Measurements from ENCODE around the gene ELP4.

DNA sequence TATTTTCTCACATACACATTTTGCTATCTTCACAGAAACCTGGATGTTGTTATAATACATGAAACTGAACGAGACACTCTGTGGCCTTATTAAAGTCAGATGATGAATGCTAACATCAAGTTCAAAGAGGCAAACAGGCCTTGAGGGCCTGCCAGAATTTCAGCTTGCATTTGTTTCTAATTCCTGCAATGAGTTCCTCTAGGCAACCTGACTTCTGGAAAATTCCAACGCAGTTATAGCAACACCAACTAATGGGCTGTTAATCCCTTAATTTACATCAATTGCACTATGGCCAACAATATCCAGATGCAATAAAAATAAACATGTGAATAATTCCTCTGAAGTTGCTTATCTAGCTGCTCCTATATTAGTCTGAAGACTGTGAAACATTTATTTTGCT, 282.5 kb downstream of the ELP4 start:
- TF ChIP-seq, protein P1, sequence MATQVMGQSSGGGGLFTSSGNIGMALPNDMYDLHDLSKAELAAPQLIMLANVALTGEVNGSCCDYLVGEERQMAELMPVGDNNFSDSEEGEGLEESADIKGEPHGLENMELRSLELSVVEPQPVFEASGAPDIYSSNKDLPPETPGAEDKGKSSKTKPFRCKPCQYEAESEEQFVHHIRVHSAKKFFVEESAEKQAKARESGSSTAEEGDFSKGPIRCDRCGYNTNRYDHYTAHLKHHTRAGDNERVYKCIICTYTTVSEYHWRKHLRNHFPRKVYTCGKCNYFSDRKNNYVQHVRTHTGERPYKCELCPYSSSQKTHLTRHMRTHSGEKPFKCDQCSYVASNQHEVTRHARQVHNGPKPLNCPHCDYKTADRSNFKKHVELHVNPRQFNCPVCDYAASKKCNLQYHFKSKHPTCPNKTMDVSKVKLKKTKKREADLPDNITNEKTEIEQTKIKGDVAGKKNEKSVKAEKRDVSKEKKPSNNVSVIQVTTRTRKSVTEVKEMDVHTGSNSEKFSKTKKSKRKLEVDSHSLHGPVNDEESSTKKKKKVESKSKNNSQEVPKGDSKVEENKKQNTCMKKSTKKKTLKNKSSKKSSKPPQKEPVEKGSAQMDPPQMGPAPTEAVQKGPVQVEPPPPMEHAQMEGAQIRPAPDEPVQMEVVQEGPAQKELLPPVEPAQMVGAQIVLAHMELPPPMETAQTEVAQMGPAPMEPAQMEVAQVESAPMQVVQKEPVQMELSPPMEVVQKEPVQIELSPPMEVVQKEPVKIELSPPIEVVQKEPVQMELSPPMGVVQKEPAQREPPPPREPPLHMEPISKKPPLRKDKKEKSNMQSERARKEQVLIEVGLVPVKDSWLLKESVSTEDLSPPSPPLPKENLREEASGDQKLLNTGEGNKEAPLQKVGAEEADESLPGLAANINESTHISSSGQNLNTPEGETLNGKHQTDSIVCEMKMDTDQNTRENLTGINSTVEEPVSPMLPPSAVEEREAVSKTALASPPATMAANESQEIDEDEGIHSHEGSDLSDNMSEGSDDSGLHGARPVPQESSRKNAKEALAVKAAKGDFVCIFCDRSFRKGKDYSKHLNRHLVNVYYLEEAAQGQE (IDR thresholded peaks at IDR 0.05; ENCODE audit: insufficient read depth in 1 of 2, low read depth in 2 of 2, low read length in 1 of 2): no peak
- no peak for TF ChIP-seq CTCF (IDR thresholded peaks at IDR 0.05)
- TF ChIP-seq POLR2AphosphoS5 (IDR thresholded peaks at IDR 0.05; ENCODE audit: low read depth, low read length): no peak
- no peak for TF ChIP-seq SIN3A (IDR thresholded peaks at IDR 0.05; ENCODE audit: borderline replicate concordance, insufficient read depth, low read depth, low read length)
- TF ChIP-seq TCF7L2 (IDR thresholded peaks at IDR 0.05; ENCODE audit: low read depth, low read length): no peak
